ENCODE results near the gene ADM.

DNA sequence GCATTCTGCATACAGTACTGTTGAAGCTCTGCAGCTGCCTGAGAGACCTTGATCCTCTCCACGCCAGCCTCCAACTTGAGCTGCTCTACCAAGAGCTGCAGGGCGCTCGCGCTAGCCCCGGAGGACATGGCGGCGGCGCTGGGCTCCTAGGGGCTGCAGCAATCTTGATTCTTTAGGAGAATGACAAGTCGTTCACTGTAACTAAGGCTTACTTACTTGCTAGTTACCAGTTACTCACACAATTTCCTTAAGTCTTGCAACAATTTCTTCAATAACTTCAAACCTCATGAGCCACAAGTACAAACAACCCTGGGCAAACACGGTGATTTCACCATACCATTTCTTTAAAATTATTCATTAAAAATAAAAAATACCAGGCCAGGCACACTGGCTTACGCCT, 32.7 kb upstream of the ADM start:
- TF ChIP-seq CTCF (IDR thresholded peaks at IDR 0.05) (no peak), POLR2A (IDR thresholded peaks at IDR 0.05) (no peak)
